ENCODE results near the gene MLX.

DNA sequence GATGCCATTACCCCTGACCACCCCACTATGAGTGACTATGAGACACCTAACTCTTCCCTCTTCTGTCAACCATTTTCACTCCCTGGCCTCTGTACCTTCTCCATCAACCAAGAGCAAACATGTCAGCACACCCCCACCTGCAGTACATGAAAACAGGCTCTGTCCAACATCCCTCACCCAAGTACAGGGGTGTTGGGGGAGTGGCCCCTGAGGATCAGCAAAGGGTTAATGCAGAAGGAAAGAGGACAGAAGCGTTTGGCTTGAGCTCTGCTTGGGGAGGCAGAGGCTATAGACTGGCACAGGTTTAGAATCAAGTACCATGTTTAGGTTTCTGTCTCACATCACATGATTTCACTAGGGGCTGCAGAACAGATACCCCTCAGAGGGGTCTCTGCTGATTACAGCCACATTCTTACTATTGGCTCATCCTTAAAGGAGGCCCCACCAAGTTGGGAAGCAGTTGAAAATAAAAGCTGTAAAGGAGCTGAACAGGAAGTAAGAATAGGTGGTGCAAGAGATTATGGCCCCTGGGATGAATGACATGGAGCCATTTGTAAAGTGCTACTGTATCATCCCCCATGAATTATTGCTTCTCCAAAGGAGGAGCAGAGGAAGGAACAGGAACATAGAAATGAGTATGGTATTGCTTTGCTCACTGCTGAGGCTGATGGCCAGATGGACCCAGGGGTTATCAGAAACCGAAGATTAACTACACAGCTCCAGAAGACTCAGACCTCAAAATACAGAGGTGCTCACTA is 13.1 kb downstream of the MLX start:
- TF ChIP-seq, protein P1, sequence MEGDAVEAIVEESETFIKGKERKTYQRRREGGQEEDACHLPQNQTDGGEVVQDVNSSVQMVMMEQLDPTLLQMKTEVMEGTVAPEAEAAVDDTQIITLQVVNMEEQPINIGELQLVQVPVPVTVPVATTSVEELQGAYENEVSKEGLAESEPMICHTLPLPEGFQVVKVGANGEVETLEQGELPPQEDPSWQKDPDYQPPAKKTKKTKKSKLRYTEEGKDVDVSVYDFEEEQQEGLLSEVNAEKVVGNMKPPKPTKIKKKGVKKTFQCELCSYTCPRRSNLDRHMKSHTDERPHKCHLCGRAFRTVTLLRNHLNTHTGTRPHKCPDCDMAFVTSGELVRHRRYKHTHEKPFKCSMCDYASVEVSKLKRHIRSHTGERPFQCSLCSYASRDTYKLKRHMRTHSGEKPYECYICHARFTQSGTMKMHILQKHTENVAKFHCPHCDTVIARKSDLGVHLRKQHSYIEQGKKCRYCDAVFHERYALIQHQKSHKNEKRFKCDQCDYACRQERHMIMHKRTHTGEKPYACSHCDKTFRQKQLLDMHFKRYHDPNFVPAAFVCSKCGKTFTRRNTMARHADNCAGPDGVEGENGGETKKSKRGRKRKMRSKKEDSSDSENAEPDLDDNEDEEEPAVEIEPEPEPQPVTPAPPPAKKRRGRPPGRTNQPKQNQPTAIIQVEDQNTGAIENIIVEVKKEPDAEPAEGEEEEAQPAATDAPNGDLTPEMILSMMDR (IDR thresholded peaks at IDR 0.05) = no peak
- TF ChIP-seq POLR2A (IDR thresholded peaks at IDR 0.05) = no peak
